HepG2 (cell line): Measurements from ENCODE around the gene STAT5A. TPM values are rescaled to one million over a fixed set of nuclear protein-coding genes. Genes with fewer than 3 reads are reported as not detected.
A peak's percentile ranks its signal among the peaks of the same experiment; 100 is the strongest.

Experiments
- BATF2 ChIP-seq: sonication (generic); formaldehyde crosslinking; IDR thresholded peaks from 2 replicates; pipeline ENCODE4 v1.8.0; 2022; ENCODE audit warnings: mild to moderate bottlenecking, missing genetic modification reagents, moderate library complexity
- ETS1 ChIP-seq: sonication (generic); formaldehyde crosslinking; IDR thresholded peaks from 2 replicates; pipeline ENCODE4 v1.4.0; 2020; ENCODE audit warnings: missing genetic modification reagents
- ETV5 ChIP-seq: IDR thresholded peaks from 2 replicates; pipeline ENCODE4 v1.6.1; 2018; ENCODE audit warnings: missing biosample characterization, missing genetic modification reagents, inconsistent platforms, borderline replicate concordance
- FOXC1 ChIP-seq: sonication (generic); formaldehyde crosslinking; IDR thresholded peaks from 2 replicates; pipeline ENCODE4 v1.8.0; 2022; ENCODE audit warnings: mild to moderate bottlenecking, missing genetic modification reagents, borderline replicate concordance
- JUNB ChIP-seq: sonication (generic); formaldehyde crosslinking; IDR thresholded peaks from 2 replicates; pipeline ENCODE4 v1.8.0; 2022; ENCODE audit warnings: missing genetic modification reagents, mild to moderate bottlenecking, borderline replicate concordance
- KDM3A ChIP-seq: IDR thresholded peaks from 2 replicates; pipeline ENCODE4 v1.6.1; 2018; ENCODE audit warnings: low read depth, missing compliant biosample characterization
- MIER2 ChIP-seq: IDR thresholded peaks from 2 replicates; pipeline ENCODE4 v1.6.1; 2016; ENCODE audit warnings: missing biosample characterization, missing genetic modification reagents
- MLXIP ChIP-seq: sonication (generic); formaldehyde crosslinking; IDR thresholded peaks from 2 replicates; pipeline ENCODE4 v1.9.0; 2021; ENCODE audit warnings: missing genetic modification reagents, borderline replicate concordance
- NBN ChIP-seq: fragments of 450-650 bp; conservative IDR thresholded peaks from 2 replicates; pipeline ENCODE4 v1.6.1; 2017
- NR2F2 ChIP-seq: IDR thresholded peaks from 2 replicates; pipeline ENCODE4 v1.6.1; 2012; ENCODE audit warnings: low read depth, inconsistent platforms, borderline replicate concordance
- RBM22 ChIP-seq: fragments of 200-400 bp; formaldehyde crosslinking; optimal IDR thresholded peaks from 2 replicates; pipeline ENCODE3; 2017; ENCODE audit warnings: mild to moderate bottlenecking, low read length, moderate library complexity
- RORA ChIP-seq: sonication (generic); formaldehyde crosslinking; IDR thresholded peaks from 2 replicates; pipeline ENCODE4 v1.5.0; 2020; ENCODE audit warnings: mild to moderate bottlenecking, missing genetic modification reagents, moderate library complexity
- SATB2 ChIP-seq: sonication (generic); formaldehyde crosslinking; IDR thresholded peaks from 2 replicates; pipeline ENCODE4 v1.5.0; 2020; ENCODE audit warnings: missing genetic modification reagents
- SUZ12 ChIP-seq: fragments of 150-350 bp; IDR thresholded peaks from 2 replicates; pipeline ENCODE4 v1.6.1; 2014; ENCODE audit warnings: low read depth, low read length
- TAF15 ChIP-seq: fragments of 200-400 bp; formaldehyde crosslinking; IDR thresholded peaks from one replicate; pipeline ENCODE4 v1.6.1; 2018; ENCODE audit warnings: mild to moderate bottlenecking, low read depth, low read length; ENCODE audit not compliant: poor library complexity, severe bottlenecking
- ZNF180 ChIP-seq: sonication (generic); formaldehyde crosslinking; IDR thresholded peaks from 2 replicates; pipeline ENCODE4 v1.4.0; 2020; ENCODE audit warnings: low read depth, missing genetic modification reagents, borderline replicate concordance
- ZNF225 ChIP-seq: sonication (generic); formaldehyde crosslinking; IDR thresholded peaks from 2 replicates; pipeline ENCODE4 v1.4.0; 2020; ENCODE audit warnings: mild to moderate bottlenecking, missing genetic modification reagents
- ZNF251 ChIP-seq: sonication (generic); formaldehyde crosslinking; IDR thresholded peaks from 2 replicates; pipeline ENCODE4 v1.9.0; 2021; ENCODE audit warnings: mild to moderate bottlenecking, missing genetic modification reagents
- ZNF550 ChIP-seq: sonication (generic); formaldehyde crosslinking; IDR thresholded peaks from 2 replicates; pipeline ENCODE4 v1.4.0; 2020; ENCODE audit warnings: mild to moderate bottlenecking, missing genetic modification reagents, borderline replicate concordance
- ZNF781 ChIP-seq: sonication (generic); formaldehyde crosslinking; IDR thresholded peaks from 2 replicates; pipeline ENCODE4 v1.5.1; 2020; ENCODE audit warnings: borderline replicate concordance, mild to moderate bottlenecking, missing genetic modification reagents; ENCODE audit errors: not compliant biosample characterization
- polyA plus RNA-seq, 8 experiments: library from polyadenylated mRNA; depleted of rRNA in 3 of 8; stranded (reverse) in 7 of 8; unstranded in 1 of 8; fragments of >200 nt; fragmentation: Illumina TruSeq in 4 of 8; extraction: Trizol in 4 of 8; gene quantifications; 2 replicates each; pipeline versions ENCODE4 v1.2.1 to v1.2.3, GENCODE V29; 2011 to 2016; ENCODE audit warnings: low read depth in 4 of 8, missing spikeins in 1 of 8, mixed read lengths in 1 of 8; ENCODE audit not compliant: insufficient read depth in 1 of 8
- total RNA-seq, 5 experiments: library from RNA; depleted of rRNA; stranded (reverse); fragments of >200 nt; fragmentation: Illumina TruSeq; extraction: Trizol; gene quantifications; 2 replicates each; pipeline ENCODE4 v1.2.3, GENCODE V29; 2016; ENCODE audit warnings: low read depth in 1 of 5
- TF ChIP-seq, protein P1 (sequence below): sonication (generic); formaldehyde crosslinking; IDR thresholded peaks from 2 replicates; pipeline ENCODE4 v1.4.0; 2020; ENCODE audit warnings: mild to moderate bottlenecking, missing genetic modification reagents, borderline replicate concordance

STAT5A gene
- total and polyA plus RNA-seq, 2 of the 13 experiments (the other 11 are each of a cell fraction or from before 2014, with no cell fraction given), result 1.4 to 4.1 TPM

DNA sequence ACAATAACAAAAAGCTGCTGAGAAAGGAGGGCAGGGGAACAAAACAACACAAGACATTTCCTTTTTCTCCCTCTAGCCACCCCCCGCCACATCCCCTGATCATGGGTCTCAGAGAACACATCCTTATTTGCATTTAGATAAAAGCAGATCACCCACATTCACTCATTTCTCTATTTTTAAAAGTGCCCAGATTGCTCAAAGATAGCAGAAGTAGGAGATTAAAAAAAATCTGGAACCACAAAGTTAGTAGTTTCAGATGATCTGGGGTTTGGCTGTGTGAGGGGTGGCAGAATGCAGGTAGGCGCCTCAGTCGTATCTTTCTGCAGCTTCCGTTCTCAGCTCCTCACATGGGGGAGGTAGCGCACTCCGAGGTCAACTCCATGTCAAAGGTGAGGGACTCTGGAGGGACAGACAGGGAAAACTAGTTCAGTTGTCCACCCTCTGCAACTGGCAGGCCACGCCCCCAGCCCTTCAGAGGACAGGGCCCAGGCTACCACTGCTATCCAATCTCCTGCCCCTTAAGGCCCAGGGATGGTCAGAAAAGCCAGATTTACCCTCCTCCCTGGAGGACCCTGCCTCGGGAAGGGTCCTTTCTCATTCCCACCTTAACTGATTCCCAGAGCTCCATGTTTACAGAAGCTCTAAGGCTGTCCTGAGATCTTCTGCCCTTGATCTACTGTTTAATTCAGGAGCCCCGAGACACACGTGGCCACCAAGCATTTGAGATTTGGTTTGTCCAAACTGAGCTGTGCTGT lies 27.3 kb downstream of the STAT5A start (continued):
- TF ChIP-seq, protein P1, sequence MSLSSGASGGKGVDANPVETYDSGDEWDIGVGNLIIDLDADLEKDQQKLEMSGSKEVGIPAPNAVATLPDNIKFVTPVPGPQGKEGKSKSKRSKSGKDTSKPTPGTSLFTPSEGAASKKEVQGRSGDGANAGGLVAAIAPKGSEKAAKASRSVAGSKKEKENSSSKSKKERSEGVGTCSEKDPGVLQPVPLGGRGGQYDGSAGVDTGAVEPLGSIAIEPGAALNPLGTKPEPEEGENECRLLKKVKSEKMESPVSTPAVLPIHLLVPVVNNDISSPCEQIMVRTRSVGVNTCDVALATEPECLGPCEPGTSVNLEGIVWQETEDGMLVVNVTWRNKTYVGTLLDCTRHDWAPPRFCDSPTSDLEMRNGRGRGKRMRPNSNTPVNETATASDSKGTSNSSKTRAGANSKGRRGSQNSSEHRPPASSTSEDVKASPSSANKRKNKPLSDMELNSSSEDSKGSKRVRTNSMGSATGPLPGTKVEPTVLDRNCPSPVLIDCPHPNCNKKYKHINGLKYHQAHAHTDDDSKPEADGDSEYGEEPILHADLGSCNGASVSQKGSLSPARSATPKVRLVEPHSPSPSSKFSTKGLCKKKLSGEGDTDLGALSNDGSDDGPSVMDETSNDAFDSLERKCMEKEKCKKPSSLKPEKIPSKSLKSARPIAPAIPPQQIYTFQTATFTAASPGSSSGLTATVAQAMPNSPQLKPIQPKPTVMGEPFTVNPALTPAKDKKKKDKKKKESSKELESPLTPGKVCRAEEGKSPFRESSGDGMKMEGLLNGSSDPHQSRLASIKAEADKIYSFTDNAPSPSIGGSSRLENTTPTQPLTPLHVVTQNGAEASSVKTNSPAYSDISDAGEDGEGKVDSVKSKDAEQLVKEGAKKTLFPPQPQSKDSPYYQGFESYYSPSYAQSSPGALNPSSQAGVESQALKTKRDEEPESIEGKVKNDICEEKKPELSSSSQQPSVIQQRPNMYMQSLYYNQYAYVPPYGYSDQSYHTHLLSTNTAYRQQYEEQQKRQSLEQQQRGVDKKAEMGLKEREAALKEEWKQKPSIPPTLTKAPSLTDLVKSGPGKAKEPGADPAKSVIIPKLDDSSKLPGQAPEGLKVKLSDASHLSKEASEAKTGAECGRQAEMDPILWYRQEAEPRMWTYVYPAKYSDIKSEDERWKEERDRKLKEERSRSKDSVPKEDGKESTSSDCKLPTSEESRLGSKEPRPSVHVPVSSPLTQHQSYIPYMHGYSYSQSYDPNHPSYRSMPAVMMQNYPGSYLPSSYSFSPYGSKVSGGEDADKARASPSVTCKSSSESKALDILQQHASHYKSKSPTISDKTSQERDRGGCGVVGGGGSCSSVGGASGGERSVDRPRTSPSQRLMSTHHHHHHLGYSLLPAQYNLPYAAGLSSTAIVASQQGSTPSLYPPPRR (CRISPR knock-in tag), result no peak
- peak; percentile 24 for TF ChIP-seq RBM22
- TF ChIP-seq ETS1 (CRISPR knock-in tag), result no peak
- no peak for TF ChIP-seq ZNF781
- peak; percentile 50; the same call in 1 of the 2 replicates for TF ChIP-seq NR2F2
- no peak for TF ChIP-seq BATF2
- no peak for TF ChIP-seq KDM3A
- TF ChIP-seq ZNF180 (CRISPR knock-in tag), result no peak
- TF ChIP-seq NBN, result no peak
- TF ChIP-seq ZNF225, result no peak
- TF ChIP-seq TAF15, result no peak
- no peak for TF ChIP-seq MLXIP (CRISPR knock-in tag)
- no peak for TF ChIP-seq ETV5 (CRISPR knock-in tag)
- TF ChIP-seq SATB2 (CRISPR knock-in tag), result no peak
- no peak for TF ChIP-seq MIER2 (CRISPR knock-in tag)
- TF ChIP-seq FOXC1, result no peak
- no peak for TF ChIP-seq JUNB (CRISPR knock-in tag)
- TF ChIP-seq ZNF251 (CRISPR knock-in tag), result no peak
- no peak for TF ChIP-seq RORA (CRISPR knock-in tag)
- TF ChIP-seq SUZ12, result no peak
- no peak for TF ChIP-seq ZNF550
